ENCODE data around the gene WNK1.
"Not testable (repeated sequence)": the region's sequence is repeated elsewhere in the genome, so short reads cannot be mapped to it uniquely, and the experiment has no call there.

WNK1 gene

GRCh38 chr12:812950-813349 is 60.6 kb downstream of the WNK1 start:
- DNase-seq = no peak

GRCh38 chr12:817456-817855 is 65.1 kb downstream of the WNK1 start:
- DNase-seq = not testable (repeated sequence)

- DNase-seq = peak in 1 of 51 donors; percentile 7
Measured at GRCh38 chr12:817941-818600, 65.7 kb downstream of the WNK1 start.

GRCh38 chr12:818733-819132 is 66.4 kb downstream of the WNK1 start:
- no peak for DNase-seq

- no peak for DNase-seq
Measured at GRCh38 chr12:820336-820735, 68.0 kb downstream of the WNK1 start.

- DNase-seq = no peak
Measured at GRCh38 chr12:823028-823698, 70.8 kb downstream of the WNK1 start.

- DNase-seq = no peak
Measured at GRCh38 chr12:826331-826730, 74.0 kb downstream of the WNK1 start.

GRCh38 chr12:828726-829395 is 76.5 kb downstream of the WNK1 start:
- DNase-seq = no peak

- no peak for DNase-seq
Measured at GRCh38 chr12:830111-830867, 77.9 kb downstream of the WNK1 start.

- no peak for DNase-seq
Measured at GRCh38 chr12:835754-836518, 83.6 kb downstream of the WNK1 start.

- no peak for DNase-seq
Measured at GRCh38 chr12:836952-837351, 84.6 kb downstream of the WNK1 start.

GRCh38 chr12:837548-837947 is 85.2 kb downstream of the WNK1 start:
- no peak for DNase-seq

GRCh38 chr12:843609-844008 is 91.2 kb downstream of the WNK1 start:
- no peak for DNase-seq

- DNase-seq = no peak
Measured at GRCh38 chr12:846421-846820, 94.0 kb downstream of the WNK1 start.

- no peak for DNase-seq
Measured at GRCh38 chr12:848173-848865, 95.9 kb downstream of the WNK1 start.

GRCh38 chr12:848882-849527 is 96.6 kb downstream of the WNK1 start:
- no peak for DNase-seq

- not testable (repeated sequence) for DNase-seq
Measured at GRCh38 chr12:849733-850437, 97.5 kb downstream of the WNK1 start.

GRCh38 chr12:851343-851742 is 99.0 kb downstream of the WNK1 start:
- DNase-seq = no peak

GRCh38 chr12:851913-852312 is 99.5 kb downstream of the WNK1 start:
- no peak for DNase-seq

- no peak for DNase-seq
Measured at GRCh38 chr12:852864-853263, 100.5 kb downstream of the WNK1 start.
